ENCODE data around the gene DPM1.

DPM1 gene

DNA sequence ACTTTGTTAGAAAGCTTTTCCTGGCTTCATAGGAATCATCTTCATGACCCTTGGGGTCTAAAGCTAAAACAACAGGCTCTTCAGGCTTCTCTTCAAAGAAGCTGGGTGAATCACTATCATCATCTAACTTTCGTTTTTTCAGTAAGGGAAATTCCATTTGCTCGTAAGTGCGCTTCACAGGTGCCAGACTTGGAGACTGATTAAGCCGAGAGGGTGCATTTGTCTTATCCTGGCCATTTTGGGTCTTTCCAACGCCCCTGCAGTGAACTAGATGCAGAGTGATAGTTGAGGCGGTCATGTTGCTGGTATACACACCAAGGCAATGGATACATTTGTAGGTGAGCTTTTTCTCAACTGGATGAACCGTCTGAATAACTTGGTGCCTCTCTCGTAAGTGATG is 65.9 kb downstream of the DPM1 start:
- no peak for DNase-seq

GRCh38 chr20:50891138-50891537 is 67.2 kb downstream of the DPM1 start:
- no peak for DNase-seq

DNA sequence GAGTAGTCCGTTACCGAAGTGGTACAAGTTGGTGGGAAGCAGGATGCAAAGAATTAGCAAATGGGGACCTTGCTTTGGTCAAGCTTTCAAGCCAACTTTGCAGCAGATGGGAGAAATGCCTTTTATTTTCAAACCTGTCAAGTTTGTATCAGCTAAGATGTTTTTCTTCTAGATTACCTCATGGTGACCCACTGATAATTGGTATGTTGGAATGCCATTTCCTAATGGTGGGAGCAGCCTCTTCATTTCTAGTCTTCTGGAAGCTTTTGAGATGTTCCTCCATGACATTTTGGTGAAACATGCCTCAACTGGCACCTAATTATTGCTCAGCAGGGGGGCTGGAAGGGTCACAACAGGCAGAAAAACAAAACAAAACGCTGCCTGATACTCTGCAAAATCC is 70.8 kb downstream of the DPM1 start:
- DNase-seq = no peak

- DNase-seq = no peak
Measured at GRCh38 chr20:50886184-50886790, 72.0 kb downstream of the DPM1 start.

DNA sequence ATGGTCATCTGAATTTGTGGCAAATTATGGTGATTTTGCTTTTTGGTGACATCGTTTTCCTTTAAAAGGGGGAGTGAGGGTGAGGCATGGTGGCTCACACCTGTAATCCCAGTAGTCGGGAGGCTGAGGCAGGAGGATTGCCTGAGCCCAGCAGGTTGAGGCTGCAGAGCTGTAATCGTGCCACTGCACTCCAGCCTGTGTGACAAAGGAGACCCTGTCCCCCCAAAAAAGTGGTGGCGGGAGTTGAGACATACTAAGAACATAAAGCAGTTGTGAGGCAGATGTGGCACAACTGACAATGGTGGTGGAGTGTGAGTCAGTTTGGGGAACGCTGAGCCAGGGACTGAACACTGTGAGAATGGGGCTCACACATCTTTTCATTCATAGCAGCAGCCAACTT is 72.6 kb downstream of the DPM1 start:
- DNase-seq = no peak

GRCh38 chr20:50885068-50885467 is 73.3 kb downstream of the DPM1 start:
- no peak for DNase-seq
